GM18520 (cell line): ENCODE results near the gene WNK2.
"Not testable (repeated sequence)": the region's sequence is repeated elsewhere in the genome, so short reads cannot be mapped to it uniquely, and the experiment has no call there.

Source experiments
- ATAC-seq: cut with Tn5 transposase; IDR thresholded peaks from one replicate; pipeline ENCODE4 v1.9.1; 2021; ENCODE audit not compliant: unreplicated experiment

WNK2 gene

GRCh38 chr9:93324191-93324834, 140.4 kb downstream of the WNK2 start:
- ATAC-seq = no peak

GRCh38 chr9:93325307-93326035, 141.5 kb downstream of the WNK2 start:
- no peak for ATAC-seq

- no peak for ATAC-seq
These were observed 142.1 kb downstream of the WNK2 start for GRCh38 chr9:93326056-93326455.

GRCh38 chr9:93326654-93327053, 142.7 kb downstream of the WNK2 start:
- ATAC-seq = no peak

- no peak for ATAC-seq
These were observed 145.8 kb downstream of the WNK2 start for GRCh38 chr9:93329629-93330280.

- no peak for ATAC-seq
These were observed 148.4 kb downstream of the WNK2 start for GRCh38 chr9:93332317-93332716.

GRCh38 chr9:93336720-93337119, 152.8 kb downstream of the WNK2 start:
- no peak for ATAC-seq

- not testable (repeated sequence) for ATAC-seq
These were observed 154.3 kb downstream of the WNK2 start for GRCh38 chr9:93338196-93338595.

- no peak for ATAC-seq
These were observed 156.2 kb downstream of the WNK2 start for GRCh38 chr9:93340091-93340490.

- not testable (repeated sequence) for ATAC-seq
These were observed 157.9 kb downstream of the WNK2 start for GRCh38 chr9:93341820-93342219.

- not testable (repeated sequence) for ATAC-seq
These were observed 158.5 kb downstream of the WNK2 start for GRCh38 chr9:93342428-93342827.

GRCh38 chr9:93343663-93344062, 159.7 kb downstream of the WNK2 start:
- ATAC-seq = no peak

- no peak for ATAC-seq
These were observed 161.8 kb downstream of the WNK2 start for GRCh38 chr9:93345643-93346230.

- no peak for ATAC-seq
These were observed 162.5 kb downstream of the WNK2 start for GRCh38 chr9:93346231-93347112.

GRCh38 chr9:93347371-93347975, 163.5 kb downstream of the WNK2 start:
- not testable (repeated sequence) for ATAC-seq

GRCh38 chr9:93353413-93354310, 169.7 kb downstream of the WNK2 start:
- ATAC-seq = not testable (repeated sequence)

GRCh38 chr9:93354451-93354850, 170.5 kb downstream of the WNK2 start:
- ATAC-seq = no peak

GRCh38 chr9:93355827-93356226, 171.9 kb downstream of the WNK2 start:
- no peak for ATAC-seq

GRCh38 chr9:93357649-93358048, 173.7 kb downstream of the WNK2 start:
- no peak for ATAC-seq
